Stimulated activated CD8-positive, alpha-beta memory T cell treated with anti-CD3 and anti-CD28 coated beads, Interleukin-7, amount 100 ng/mL, for 48 hours (primary cell): ENCODE results near the gene IGFLR1.
"Not testable (repeated sequence)": the region's sequence is repeated elsewhere in the genome, so short reads cannot be mapped to it uniquely, and the experiment has no call there.

Experiments used
- DNase-seq, 2 donors: peaks; one replicate each; pipeline ENCODE4 v3.0.0-alpha.2; 2020; ENCODE audit warnings: low read depth in 1 of 2; ENCODE audit errors: extremely low read depth in 1 of 2

IGFLR1 gene

GRCh38 chr19:35777961-35778360 is 35.7 kb upstream of the IGFLR1 start:
- DNase-seq, result no peak

- no peak for DNase-seq
These were observed 35.0 kb upstream of the IGFLR1 start for GRCh38 chr19:35777086-35777841.

DNA sequence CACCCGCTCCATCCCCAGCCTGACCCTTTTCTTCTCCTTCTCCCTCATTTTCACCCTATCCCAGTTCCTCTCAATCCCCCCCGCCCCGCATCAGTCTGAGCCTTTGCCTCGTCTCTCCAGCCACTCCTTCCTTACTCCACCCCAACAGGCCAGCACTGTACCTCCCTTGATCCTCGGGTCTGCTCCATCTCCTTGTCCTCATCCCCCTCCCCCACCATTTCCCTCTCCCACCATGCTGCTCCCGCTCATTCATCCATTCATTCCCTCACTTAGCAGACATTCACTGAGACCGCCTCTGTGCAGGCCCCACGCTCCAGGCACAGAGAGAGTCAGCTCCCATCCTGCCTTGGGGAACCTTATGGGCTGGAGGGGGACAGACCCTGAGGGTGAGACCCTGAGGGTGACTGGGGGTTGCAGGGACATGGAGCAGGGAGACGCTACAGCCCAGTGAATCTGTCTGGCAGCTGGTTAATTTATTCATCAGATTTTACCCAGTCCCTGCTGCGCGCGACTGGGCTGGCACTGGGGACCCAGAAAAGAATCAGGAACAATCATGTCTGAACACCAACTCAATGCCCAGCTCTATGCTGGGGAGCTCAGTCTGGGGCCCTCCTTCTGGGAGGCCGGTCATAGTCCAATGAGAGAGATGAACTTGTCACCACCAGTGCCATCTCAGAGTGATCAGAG is 34.0 kb upstream of the IGFLR1 start:
- no peak for DNase-seq

DNA sequence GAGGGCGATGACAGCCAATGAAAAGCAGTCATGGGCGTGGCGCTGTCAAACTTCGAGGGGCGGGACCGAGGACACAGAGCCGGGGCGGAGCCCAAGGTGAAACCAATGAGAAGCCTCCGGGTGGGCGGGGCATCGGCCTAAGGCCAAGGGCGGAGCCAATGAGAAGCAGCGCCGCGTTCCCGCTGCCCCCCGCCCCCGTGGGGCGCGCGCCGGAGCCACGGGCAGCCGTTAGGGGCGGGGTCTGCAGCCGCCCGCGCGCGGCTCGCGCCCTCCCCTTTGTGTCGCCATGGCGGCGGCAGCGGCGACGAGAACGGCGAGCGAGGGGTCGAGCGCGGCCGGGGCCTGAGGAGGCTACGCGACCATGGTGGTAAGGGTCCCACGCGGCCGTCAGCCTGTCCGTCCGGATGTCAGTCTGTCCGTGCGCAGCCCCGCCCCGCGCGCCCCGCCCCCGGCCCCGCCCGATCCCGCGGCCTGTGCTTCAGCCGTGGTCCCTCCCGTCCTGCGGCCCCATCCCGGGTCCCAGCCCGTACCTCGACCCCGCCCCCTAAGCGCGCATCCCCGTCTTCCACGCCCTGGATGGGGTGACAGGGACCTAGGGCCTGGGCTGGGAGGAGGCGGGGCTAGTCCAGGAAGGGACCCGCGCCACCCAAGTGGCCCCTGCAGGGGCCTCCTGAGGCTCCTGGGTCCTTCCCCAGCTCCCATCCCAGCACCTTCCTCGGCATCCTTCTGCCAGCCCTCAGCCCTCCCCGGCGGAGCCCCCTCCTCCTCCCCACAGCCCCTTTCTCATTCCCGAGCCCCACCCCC is 33.2 kb upstream of the IGFLR1 start, which contains the start of gene ARHGAP33:
Gene ARHGAP33 (plus strand): TSS at position 267 of the 804 bp plus-strand sequence. CDS start 95 bp downstream, at position 362.
- peak; percentile 95 to 100 for DNase-seq

DNA sequence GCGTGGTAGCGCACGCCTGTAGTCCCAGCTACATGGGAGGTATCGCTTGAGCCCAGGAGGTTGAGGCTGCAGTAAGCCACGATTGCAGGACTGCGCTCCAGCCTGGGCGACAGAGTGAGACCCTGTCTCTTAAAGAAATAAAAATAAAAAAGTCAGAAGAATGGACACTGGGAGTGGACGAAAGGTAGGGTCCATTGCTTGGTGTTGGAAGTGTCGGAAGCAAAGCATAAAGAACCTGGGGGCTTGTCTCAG is 32.7 kb upstream of the IGFLR1 start:
- DNase-seq, result no peak

DNA sequence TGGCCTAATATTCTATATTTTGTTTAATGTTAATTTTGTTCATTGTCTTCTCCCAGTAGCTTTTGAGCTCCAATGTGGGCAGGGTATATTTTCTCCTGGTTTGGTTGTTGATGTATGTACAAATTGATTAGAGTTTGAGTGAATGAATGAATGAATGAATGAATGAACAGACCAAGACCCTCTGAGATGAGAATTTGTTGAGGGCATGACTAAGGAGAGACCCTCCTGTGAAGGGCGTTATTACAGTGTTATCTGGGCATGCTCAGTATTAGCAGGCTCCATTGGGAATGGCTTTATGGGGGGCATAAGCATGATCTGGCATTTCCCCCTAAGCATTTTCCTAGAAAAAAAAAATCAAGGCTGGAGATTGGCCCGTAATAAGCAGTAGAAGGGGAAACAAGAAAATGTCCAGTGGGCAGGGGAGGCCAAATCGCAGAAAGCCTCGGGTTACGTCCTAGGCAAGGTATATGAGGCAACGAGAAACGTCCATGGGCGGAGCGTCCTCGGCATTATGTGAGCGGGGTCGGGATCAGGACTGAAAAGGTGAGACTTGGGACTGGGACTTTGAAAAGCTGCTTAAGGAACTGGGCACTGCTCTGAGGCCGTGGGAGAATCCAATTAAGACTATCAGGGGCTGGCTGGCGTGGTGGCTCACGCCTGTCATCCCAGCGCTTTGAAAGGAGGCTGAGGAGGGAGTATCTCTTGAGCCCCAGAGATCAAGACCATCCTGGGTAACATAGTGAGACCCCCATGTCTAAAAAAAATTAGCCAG is 32.2 kb upstream of the IGFLR1 start:
- no peak for DNase-seq

GRCh38 chr19:35773020-35773806 is 31.0 kb upstream of the IGFLR1 start:
- no peak for DNase-seq

GRCh38 chr19:35772362-35772761 is 30.1 kb upstream of the IGFLR1 start:
- DNase-seq, result not testable (repeated sequence)

GRCh38 chr19:35768082-35768421 is 25.8 kb upstream of the IGFLR1 start:
- no peak for DNase-seq

DNA sequence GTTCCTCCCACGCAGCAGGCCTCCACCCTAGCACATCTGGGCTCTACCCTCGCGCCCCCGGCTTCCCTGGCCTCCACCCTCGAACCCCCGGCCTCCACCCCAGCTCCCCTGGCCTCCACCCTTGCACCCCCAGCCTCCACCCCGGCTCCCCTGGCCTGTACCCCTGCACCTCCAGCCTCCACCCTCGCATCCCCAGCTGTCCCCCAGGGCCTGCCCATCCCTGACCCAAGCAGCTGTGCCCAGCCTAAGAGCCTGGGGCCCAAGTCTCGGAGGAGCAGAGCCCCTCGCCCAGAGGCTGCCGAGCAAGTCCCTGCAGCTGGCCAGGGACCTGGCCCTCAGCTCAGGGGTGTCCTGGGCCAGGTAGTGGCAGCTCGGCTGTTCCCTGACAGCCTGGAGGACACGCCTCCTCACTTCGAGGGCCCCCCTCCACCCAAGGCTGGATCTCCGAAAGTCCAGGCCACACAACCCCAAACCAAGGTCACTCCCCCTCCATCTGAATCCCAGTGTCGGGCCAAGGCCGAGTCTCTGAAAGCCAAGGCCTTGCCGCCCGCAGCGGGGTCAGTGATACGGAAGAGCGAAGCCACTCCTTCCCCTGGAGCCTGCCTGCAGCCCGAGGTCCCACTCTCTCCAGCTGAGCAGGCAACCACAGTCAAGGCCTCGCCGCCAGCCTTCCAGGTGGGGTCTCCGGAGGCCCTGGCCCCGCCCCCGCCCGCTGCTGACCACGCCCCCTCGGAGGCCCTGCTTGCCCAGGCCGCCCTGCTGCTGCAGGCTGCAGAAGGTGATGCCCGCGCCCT is 25.2 kb upstream of the IGFLR1 start:
- no peak for DNase-seq

GRCh38 chr19:35766571-35767104 is 24.4 kb upstream of the IGFLR1 start:
- no peak for DNase-seq

- no peak for DNase-seq
These were observed 22.4 kb upstream of the IGFLR1 start for GRCh38 chr19:35764432-35765315.

DNA sequence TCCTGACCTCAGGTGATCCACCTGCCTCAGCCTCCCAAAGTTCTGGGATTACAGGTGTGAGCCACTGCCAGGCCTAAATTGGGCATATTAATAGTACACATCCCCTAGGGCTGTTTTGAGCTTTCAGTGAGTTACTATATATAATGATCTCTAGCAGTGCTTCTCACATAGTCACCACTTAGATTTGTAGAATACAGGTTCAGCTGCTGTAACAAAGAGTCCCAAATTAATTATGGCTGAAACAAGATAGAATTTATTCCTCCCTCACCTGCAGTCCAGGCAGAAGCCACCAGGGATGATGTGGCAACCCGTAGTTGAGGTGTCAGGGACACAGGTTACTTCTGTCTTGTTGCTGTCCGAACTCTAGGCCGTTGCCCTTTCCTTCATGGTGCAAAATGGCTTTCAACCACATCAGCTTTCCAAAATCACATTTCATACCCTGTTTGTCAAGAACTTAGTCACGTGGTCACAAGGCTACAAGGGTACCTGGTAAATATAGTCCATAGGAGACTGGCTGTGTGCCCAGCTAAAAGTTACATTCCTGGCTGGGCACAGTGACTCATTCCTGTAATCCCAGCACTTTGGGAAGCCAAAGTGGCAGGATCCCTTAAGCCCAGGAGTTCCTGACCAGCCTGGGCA is 18.6 kb upstream of the IGFLR1 start:
- no peak for DNase-seq

- DNase-seq, result no peak
These were observed 17.4 kb upstream of the IGFLR1 start for GRCh38 chr19:35759697-35760096.

GRCh38 chr19:35757749-35758608 is 15.7 kb upstream of the IGFLR1 start, which contains the start of gene PROSER3:
PROSER3 (plus strand) TSS chr19:35758176; CDS start chr19:35758216, 40 bp downstream.
- DNase-seq, result peak; percentile 97 to 99

DNA sequence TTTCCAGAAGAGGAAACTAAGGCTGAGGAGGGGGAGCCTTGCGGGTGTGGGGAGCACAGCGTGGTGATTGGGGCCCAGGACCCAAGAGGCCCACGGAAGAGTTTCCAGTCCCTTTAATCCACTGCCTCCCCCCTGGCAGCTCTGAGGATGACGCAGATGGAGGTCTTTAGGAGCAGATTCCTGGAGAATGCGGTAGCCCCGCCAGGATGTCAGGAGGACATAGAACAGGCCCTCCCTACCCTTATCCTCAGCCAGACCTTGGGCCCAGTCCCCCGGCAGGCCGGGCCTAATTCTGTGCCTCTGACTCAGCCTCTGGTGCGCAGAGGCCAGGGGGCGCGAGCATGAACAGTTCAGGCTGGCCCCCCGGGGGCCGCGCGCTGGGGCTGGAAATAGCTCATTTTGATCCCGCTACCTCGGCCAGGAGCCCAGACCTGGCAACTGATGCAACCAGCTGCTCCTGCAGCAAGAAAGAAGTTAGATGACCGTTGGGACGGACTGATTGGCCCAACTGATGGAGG is 15.0 kb upstream of the IGFLR1 start:
- no peak for DNase-seq
